PC-9 (cell line): ENCODE results near the gene FBXO28.

Source experiments
- EZH2 ChIP-seq: fragments of 200-600 bp; sonication (generic); IDR thresholded peaks from 2 replicates; pipeline ENCODE4 v1.8.0; 2017; ENCODE audit warnings: antibody characterized with exemption, low read depth
- TF ChIP-seq, protein P1 (sequence below): fragments of 200-600 bp; sonication (generic); conservative IDR thresholded peaks from 2 replicates; pipeline ENCODE4 v1.6.1; 2017; ENCODE audit warnings: mixed run types, antibody characterized with exemption, mild to moderate bottlenecking, moderate library complexity

DNA sequence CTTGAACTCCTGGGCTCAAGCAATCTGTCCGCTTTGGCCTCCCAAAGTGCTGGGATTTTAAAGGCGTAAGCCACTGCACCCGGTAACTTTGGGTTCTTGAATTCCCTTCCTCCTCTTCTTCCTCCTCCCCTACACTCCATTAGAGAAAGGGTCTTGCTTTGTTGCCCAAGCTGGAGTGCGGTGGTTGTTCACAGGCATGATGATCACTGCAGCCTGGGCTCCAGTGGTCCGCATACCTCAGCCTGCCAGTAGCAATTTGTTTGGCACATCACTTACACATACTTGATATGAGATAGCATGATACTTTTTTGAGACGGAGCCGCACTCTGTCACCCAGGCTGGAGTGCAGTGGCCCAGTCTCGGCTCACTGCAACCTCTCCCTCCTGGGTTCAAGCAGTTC is 71.3 kb downstream of the FBXO28 start:
- TF ChIP-seq, protein P1, sequence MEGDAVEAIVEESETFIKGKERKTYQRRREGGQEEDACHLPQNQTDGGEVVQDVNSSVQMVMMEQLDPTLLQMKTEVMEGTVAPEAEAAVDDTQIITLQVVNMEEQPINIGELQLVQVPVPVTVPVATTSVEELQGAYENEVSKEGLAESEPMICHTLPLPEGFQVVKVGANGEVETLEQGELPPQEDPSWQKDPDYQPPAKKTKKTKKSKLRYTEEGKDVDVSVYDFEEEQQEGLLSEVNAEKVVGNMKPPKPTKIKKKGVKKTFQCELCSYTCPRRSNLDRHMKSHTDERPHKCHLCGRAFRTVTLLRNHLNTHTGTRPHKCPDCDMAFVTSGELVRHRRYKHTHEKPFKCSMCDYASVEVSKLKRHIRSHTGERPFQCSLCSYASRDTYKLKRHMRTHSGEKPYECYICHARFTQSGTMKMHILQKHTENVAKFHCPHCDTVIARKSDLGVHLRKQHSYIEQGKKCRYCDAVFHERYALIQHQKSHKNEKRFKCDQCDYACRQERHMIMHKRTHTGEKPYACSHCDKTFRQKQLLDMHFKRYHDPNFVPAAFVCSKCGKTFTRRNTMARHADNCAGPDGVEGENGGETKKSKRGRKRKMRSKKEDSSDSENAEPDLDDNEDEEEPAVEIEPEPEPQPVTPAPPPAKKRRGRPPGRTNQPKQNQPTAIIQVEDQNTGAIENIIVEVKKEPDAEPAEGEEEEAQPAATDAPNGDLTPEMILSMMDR, result no peak
- no peak for TF ChIP-seq EZH2
